K562 (cell line): ENCODE results near the gene LRRC51. TPM values are rescaled to one million over a fixed set of nuclear protein-coding genes. Genes with fewer than 3 reads are reported as not detected.

Experiments
- BRD4 ChIP-seq: fragments of 200-600 bp; sonication (generic); IDR thresholded peaks from 2 replicates; pipeline ENCODE4 v1.6.1; 2017; ENCODE audit warnings: inconsistent platforms
- CLOCK ChIP-seq: fragments of 250-450 bp; sonication (Bioruptor Pico); IDR thresholded peaks from 2 replicates; pipeline ENCODE4 v1.4.0; 2020; ENCODE audit warnings: mild to moderate bottlenecking, moderate library complexity, borderline replicate concordance
- E2F6 ChIP-seq, 2 experiments: IDR thresholded peaks; 2 replicates each; pipeline ENCODE4 v1.6.1; 2011; ENCODE audit warnings: borderline replicate concordance in 1 of 2, control low read depth in 1 of 2, low read depth in 1 of 2, low read length in 1 of 2, mild to moderate bottlenecking in 1 of 2, mixed read lengths in 1 of 2, moderate library complexity in 1 of 2; ENCODE audit not compliant: insufficient read depth in 1 of 2, insufficient read length in 1 of 2, poor library complexity in 1 of 2, severe bottlenecking in 1 of 2; ENCODE audit errors: extremely low read depth in 1 of 2
- EGR1 ChIP-seq: fragments of 450-650 bp; conservative IDR thresholded peaks from 2 replicates; pipeline ENCODE4 v1.6.1; 2017; ENCODE audit warnings: mild to moderate bottlenecking
- EWSR1 ChIP-seq: fragments of 450-650 bp; IDR thresholded peaks from 2 replicates; pipeline ENCODE4 v1.6.1; 2018; ENCODE audit warnings: borderline replicate concordance, mild to moderate bottlenecking, low read depth, moderate library complexity; ENCODE audit not compliant: partially characterized antibody
- GABPB2 ChIP-seq: fragments of 250-450 bp; sonication (Bioruptor Pico); conservative IDR thresholded peaks from 2 replicates; pipeline ENCODE4 v1.5.1; 2021; ENCODE audit warnings: mild to moderate bottlenecking
- KDM4B ChIP-seq, 2 experiments: fragments of 450-650 bp in 1 of 2; sonication (generic) in 1 of 2; IDR thresholded peaks; 2 replicates each; pipeline ENCODE4 v1.6.1; 2016 to 2017; ENCODE audit warnings: borderline replicate concordance in 2 of 2, antibody characterized with exemption in 1 of 2, low read depth in 1 of 2, mild to moderate bottlenecking in 1 of 2
- MLX ChIP-seq, 2 experiments: fragments of 450-650 bp in 1 of 2; sonication (generic) in 1 of 2; formaldehyde crosslinking; conservative IDR thresholded peaks; 2 replicates each; pipeline versions ENCODE4 v1.4.0 to v1.8.1; 2020 to 2022; ENCODE audit warnings: mild to moderate bottlenecking in 1 of 2, missing genetic modification reagents in 1 of 2
- NRF1 ChIP-seq, 2 experiments: fragments of 450-650 bp; IDR thresholded peaks in 1 of 2; conservative IDR thresholded peaks in 1 of 2; 2 replicates each; pipeline ENCODE4 v1.6.1; 2014; ENCODE audit warnings: mild to moderate bottlenecking in 2 of 2
- RB1 ChIP-seq: fragments of 450-650 bp; IDR thresholded peaks from 2 replicates; pipeline ENCODE4 v1.6.1; 2017; ENCODE audit warnings: low read depth, mild to moderate bottlenecking
- STAG1 ChIP-seq: sonication (generic); formaldehyde crosslinking; IDR thresholded peaks from 2 replicates; pipeline ENCODE4 v1.5.0; 2020; ENCODE audit warnings: missing genetic modification reagents, borderline replicate concordance
- TCFL5 ChIP-seq: fragments of 250-450 bp; sonication (Bioruptor Pico); conservative IDR thresholded peaks from 2 replicates; pipeline ENCODE4 v1.6.1; 2021; ENCODE audit warnings: mild to moderate bottlenecking, moderate library complexity, matching md5 sums
- THRB ChIP-seq: fragments of 450-650 bp; formaldehyde crosslinking; conservative IDR thresholded peaks from 2 replicates; pipeline ENCODE4 v1.4.0; 2022; ENCODE audit warnings: mild to moderate bottlenecking, missing genetic modification characterization
- VEZF1 ChIP-seq: fragments of 200-800 bp; sonication (Bioruptor generic); IDR thresholded peaks from 2 replicates; pipeline ENCODE4 v1.6.1; 2017; ENCODE audit warnings: missing genetic modification characterization, missing compliant biosample characterization
- YBX1 ChIP-seq: fragments of 450-650 bp; IDR thresholded peaks from 2 replicates; pipeline ENCODE4 v1.7.1; 2016; ENCODE audit warnings: mild to moderate bottlenecking
- ZNF354B ChIP-seq: fragments of 250-450 bp; sonication (Bioruptor Pico); IDR thresholded peaks from 2 replicates; pipeline ENCODE4 v1.4.0; 2020
- ZNF584 ChIP-seq: fragments of 200-800 bp; sonication (Bioruptor generic); IDR thresholded peaks from 2 replicates; pipeline ENCODE4 v1.6.1; 2016; ENCODE audit warnings: low read depth, mild to moderate bottlenecking, missing genetic modification characterization, missing compliant biosample characterization
- polyA plus RNA-seq, 8 experiments: library from polyadenylated mRNA; depleted of rRNA in 4 of 8; stranded (reverse) in 5 of 8; unstranded in 3 of 8; fragments of >200 nt; fragmentation: Nextera tagmentation in 2 of 8; fragmentation: Illumina TruSeq in 1 of 8; extraction: Ambion mirVana in 2 of 8; extraction: Trizol in 1 of 8; gene quantifications; 2 replicates each; pipeline versions ENCODE4 v1.2.1 to v1.2.3, GENCODE V29; 2011 to 2014; ENCODE audit warnings: inconsistent platforms in 1 of 8, missing spikeins in 1 of 8
- total RNA-seq, 7 experiments: library from RNA; depleted of rRNA in 6 of 7; stranded (reverse); fragments of >200 nt in 6 of 7; fragmentation: Illumina TruSeq in 2 of 7; extraction: Trizol in 2 of 7; gene quantifications; 2 replicates each; pipeline versions ENCODE4 v1.2.1 to v1.2.3, GENCODE V29; 2011 to 2021; ENCODE audit warnings: low replicate concordance in 1 of 7

Gene LRRC51
- total and polyA plus RNA-seq, 9 of the 15 experiments (the other 6 are each of a cell fraction or from before 2014, with no cell fraction given), result 4.7 to 10.6 (median 5.6) TPM

GRCh38 chr11:72112143-72112977 is 31.7 kb downstream of the LRRC51 start, which contains the start of gene ANAPC15 (continued):
- peak; percentile 82 for TF ChIP-seq E2F6 (IDR thresholded peaks at IDR 0.05; ENCODE audit: borderline replicate concordance in 1 of 2, extremely low read depth in 1 of 2, insufficient read depth in 1 of 2, insufficient read length in 1 of 2, low read depth in 1 of 2, low read length in 1 of 2, poor library complexity in 1 of 2, severe bottlenecking in 1 of 2)
- TF ChIP-seq ZNF354B (CRISPR knock-in tag), result no peak
- no peak for TF ChIP-seq TCFL5
- no peak for TF ChIP-seq EWSR1
- TF ChIP-seq CLOCK (CRISPR knock-in tag), result no peak
- peak; percentile 85 for TF ChIP-seq RB1
- no peak for TF ChIP-seq YBX1
- TF ChIP-seq STAG1, result no peak
- 0 out of 2 replicates have a peak, but pooled peaks have one; percentile 13 for TF ChIP-seq THRB (CRISPR knock-in tag)
- TF ChIP-seq VEZF1, result no peak
- no peak for TF ChIP-seq MLX (CRISPR knock-in tag; conservative IDR thresholded peaks at IDR 0.05)
- TF ChIP-seq KDM4B (IDR thresholded peaks at IDR 0.05; ENCODE audit: borderline replicate concordance in 2 of 2, low read depth in 1 of 2), result peak in 1 of 2 experiments; percentile 83; a peak in 1 of 4 replicates
- peak; percentile 80 for TF ChIP-seq EGR1
- no peak for TF ChIP-seq ZNF584
- peak; percentile 92 to 94 for TF ChIP-seq NRF1 (conservative IDR thresholded peaks at IDR 0.05 in 1 of 2, IDR thresholded peaks at IDR 0.05 in 1 of 2)
- TF ChIP-seq GABPB2, result no peak
- TF ChIP-seq BRD4, result peak; percentile 3; the same call in 1 of the 2 replicates
